ENCODE measurements around the gene CH25H. TPM values are rescaled to one million over a fixed set of nuclear protein-coding genes. Genes with fewer than 3 reads are reported as not detected.

CH25H gene
- total and polyA plus RNA-seq, 7 experiments from 2014 or later = 0.11 to 0.34 TPM; not detected in 5

GRCh38 chr10:89165923-89166322 is 41.2 kb downstream of the CH25H start:
- DNase-seq (no peak), ATAC-seq (no peak)
- Histone ChIP-seq H3K4me1 (ENCODE audit: control insufficient read depth in 2 of 2, insufficient read depth in 2 of 2, low read length in 2 of 2) (peaks cover 5 to 8% of the 10 kb centered on the region in 2 donors), H3K9me3 (ENCODE audit: control insufficient read depth in 2 of 3, low read length in 3 of 3) (no peaks in the 10 kb centered on the region), H3K27ac (ENCODE audit: low read depth, low read length) (no peak overlapping the region), H3K27me3 (ENCODE audit: control insufficient read depth in 2 of 2, insufficient read depth in 2 of 2, low read length in 2 of 2) (no peaks in the 10 kb centered on the region), H3K4me3 (ENCODE audit: low read length) (no peak overlapping the region), H3K36me3 (ENCODE audit: control insufficient read depth in 2 of 3, insufficient read depth in 3 of 3, low read length in 3 of 3) (no peaks in the 10 kb centered on the region)
- POLR2A ChIA-PET = no interaction called here
- Mint-ChIP-seq H3K27ac (no peak overlapping the region), H3K36me3 (peaks cover 0 to 6% (median 0%) of the 10 kb centered on the region in 5 donors), H3K27me3 (peaks cover 3 to 58% (median 6%) of the 10 kb centered on the region in 5 donors), H3K9me3 (peaks cover 0 to under 1% (median 0%) of the 10 kb centered on the region in 11 donors), H3K4me3 (no peak overlapping the region), H3K4me1 (peaks cover 7 to 25% (median 18%) of the 10 kb centered on the region in 7 donors)
- intact Hi-C loops (cut with micrococcal nuclease) = loop anchor here in 1 of 2 donors (2.0 kb wide), 1 partner anchor 41 kb away; the partner anchor contains the start of gene CH25H
- CTCF ChIA-PET = no interaction called here

GRCh38 chr10:89164920-89165319 is 42.2 kb downstream of the CH25H start:
- no peaks in the 10 kb centered on the region for H3K27me3 ChIP-seq (ENCODE audit: control insufficient read depth in 2 of 2, insufficient read depth in 2 of 2, low read length in 2 of 2)
- ChIA-PET POLR2A (no interaction called here), CTCF (no interaction called here)
- H3K4me3 ChIP-seq (ENCODE audit: low read length) = no peak overlapping the region
- peaks cover 5 to 8% of the 10 kb centered on the region in 2 donors for H3K4me1 ChIP-seq (ENCODE audit: control insufficient read depth in 2 of 2, insufficient read depth in 2 of 2, low read length in 2 of 2)
- no peak overlapping the region for H3K27ac ChIP-seq (ENCODE audit: low read depth, low read length)
- no peaks in the 10 kb centered on the region for H3K9me3 ChIP-seq (ENCODE audit: control insufficient read depth in 2 of 3, low read length in 3 of 3)
- Mint-ChIP-seq H3K9me3 (no peaks in the 10 kb centered on the region), H3K27ac (peak overlapping the region in 3 of 9 donors; percentile 54 to 77 (median 65)), H3K4me1 (peaks cover 7 to 25% (median 18%) of the 10 kb centered on the region in 7 donors), H3K4me3 (peak overlapping the region in 1 of 10 donors; percentile 39), H3K36me3 (peaks cover 0 to 6% (median 0%) of the 10 kb centered on the region in 5 donors), H3K27me3 (peaks cover 3 to 57% (median 6%) of the 10 kb centered on the region in 5 donors)
- no peaks in the 10 kb centered on the region for H3K36me3 ChIP-seq (ENCODE audit: control insufficient read depth in 2 of 3, insufficient read depth in 3 of 3, low read length in 3 of 3)
- ATAC-seq (no peak), DNase-seq (no peak)
- intact Hi-C loops (cut with micrococcal nuclease) = loop anchor here in 1 of 2 donors (2.0 kb wide), 1 partner anchor 42 kb away; the partner anchor contains the start of gene CH25H

GRCh38 chr10:89164080-89164479 is 43.0 kb downstream of the CH25H start:
- Histone ChIP-seq H3K9me3 (ENCODE audit: control insufficient read depth in 2 of 3, low read length in 3 of 3) (no peaks in the 10 kb centered on the region), H3K4me3 (ENCODE audit: low read length) (peak overlapping the region; percentile 39), H3K27me3 (ENCODE audit: control insufficient read depth in 2 of 2, insufficient read depth in 2 of 2, low read length in 2 of 2) (no peaks in the 10 kb centered on the region), H3K4me1 (ENCODE audit: control insufficient read depth in 2 of 2, insufficient read depth in 2 of 2, low read length in 2 of 2) (peaks cover 5 to 8% of the 10 kb centered on the region in 2 donors), H3K36me3 (ENCODE audit: control insufficient read depth in 2 of 3, insufficient read depth in 3 of 3, low read length in 3 of 3) (no peaks in the 10 kb centered on the region), H3K27ac (ENCODE audit: low read depth, low read length) (no peak overlapping the region)
- peak; percentile 59 for ATAC-seq
- peak overlapping the region; percentile 40 to 86 (median 74) for H3K27ac Mint-ChIP-seq
- POLR2A ChIA-PET = no interaction called here
- H3K9me3 Mint-ChIP-seq = no peaks in the 10 kb centered on the region
- intact Hi-C loops (cut with micrococcal nuclease) = loop anchor here in 1 of 2 donors (2.0 kb wide), 1 partner anchor 43 kb away; the partner anchor contains the start of gene CH25H
- peak overlapping the region; percentile 26 to 83 (median 80) for H3K4me3 Mint-ChIP-seq
- CTCF ChIA-PET = no interaction called here
- H3K4me1 Mint-ChIP-seq = peaks cover 7 to 25% (median 18%) of the 10 kb centered on the region in 7 donors
- peaks cover 0 to 6% (median 0%) of the 10 kb centered on the region in 5 donors for H3K36me3 Mint-ChIP-seq
- H3K27me3 Mint-ChIP-seq = peaks cover 3 to 55% (median 6%) of the 10 kb centered on the region in 5 donors
- peak in 3 of 9 donors; percentile 4 to 22 (median 8) for DNase-seq

- Mint-ChIP-seq H3K4me3 (peak overlapping the region; percentile 26 to 83 (median 80)), H3K36me3 (peaks cover 0 to 4% (median 0%) of the 10 kb centered on the region in 5 donors), H3K9me3 (no peaks in the 10 kb centered on the region), H3K27me3 (peaks cover 4 to 56% (median 5%) of the 10 kb centered on the region in 5 donors), H3K4me1 (peaks cover 7 to 29% (median 18%) of the 10 kb centered on the region in 7 donors), H3K27ac (peak overlapping the region; percentile 40 to 86 (median 74))
- Histone ChIP-seq H3K36me3 (ENCODE audit: control insufficient read depth in 2 of 3, insufficient read depth in 3 of 3, low read length in 3 of 3) (no peaks in the 10 kb centered on the region), H3K4me3 (ENCODE audit: low read length) (peak overlapping the region; percentile 39), H3K4me1 (ENCODE audit: control insufficient read depth in 2 of 2, insufficient read depth in 2 of 2, low read length in 2 of 2) (peaks cover 5 to 8% of the 10 kb centered on the region in 2 donors), H3K9me3 (ENCODE audit: control insufficient read depth in 2 of 3, low read length in 3 of 3) (no peaks in the 10 kb centered on the region), H3K27me3 (ENCODE audit: control insufficient read depth in 2 of 2, insufficient read depth in 2 of 2, low read length in 2 of 2) (no peaks in the 10 kb centered on the region), H3K27ac (ENCODE audit: low read depth, low read length) (no peak overlapping the region)
- POLR2A ChIA-PET = no interaction called here
- intact Hi-C loops (cut with micrococcal nuclease) = loop anchor here (1.0 kb wide), 2 partner anchors 8 to 79 kb away; no protein-coding TSS in a partner anchor
- ATAC-seq (peak; percentile 88), DNase-seq (peak in 8 of 9 donors; percentile 10 to 57 (median 44))
- CTCF ChIA-PET = no interaction called here
Measured at GRCh38 chr10:89163265-89163995, 43.7 kb downstream of the CH25H start.

- Mint-ChIP-seq H3K9me3 (no peaks in the 10 kb centered on the region), H3K36me3 (peaks cover 0 to 4% (median 0%) of the 10 kb centered on the region in 5 donors), H3K27ac (no peak overlapping the region), H3K27me3 (peaks cover 4 to 52% (median 5%) of the 10 kb centered on the region in 5 donors), H3K4me3 (no peak overlapping the region), H3K4me1 (peaks cover 7 to 31% (median 18%) of the 10 kb centered on the region in 7 donors)
- H3K27ac ChIP-seq (ENCODE audit: low read depth, low read length) = no peak overlapping the region
- intact Hi-C loops (cut with micrococcal nuclease) = no loop called here
- DNase-seq (no peak), ATAC-seq (no peak)
- ChIA-PET CTCF (no interaction called here), POLR2A (no interaction called here)
- no peaks in the 10 kb centered on the region for H3K9me3 ChIP-seq (ENCODE audit: control insufficient read depth in 2 of 3, low read length in 3 of 3)
- H3K36me3 ChIP-seq (ENCODE audit: control insufficient read depth in 2 of 3, insufficient read depth in 3 of 3, low read length in 3 of 3) = no peaks in the 10 kb centered on the region
- H3K4me3 ChIP-seq (ENCODE audit: low read length) = no peak overlapping the region
- no peaks in the 10 kb centered on the region for H3K27me3 ChIP-seq (ENCODE audit: control insufficient read depth in 2 of 2, insufficient read depth in 2 of 2, low read length in 2 of 2)
- peaks cover 5 to 8% of the 10 kb centered on the region in 2 donors for H3K4me1 ChIP-seq (ENCODE audit: control insufficient read depth in 2 of 2, insufficient read depth in 2 of 2, low read length in 2 of 2)
Measured at GRCh38 chr10:89162596-89162995, 44.5 kb downstream of the CH25H start.

- no peak overlapping the region for H3K27ac ChIP-seq (ENCODE audit: low read depth, low read length)
- no peaks in the 10 kb centered on the region for H3K9me3 ChIP-seq (ENCODE audit: control insufficient read depth in 2 of 3, low read length in 3 of 3)
- peaks cover 5 to 8% of the 10 kb centered on the region in 2 donors for H3K4me1 ChIP-seq (ENCODE audit: control insufficient read depth in 2 of 2, insufficient read depth in 2 of 2, low read length in 2 of 2)
- H3K36me3 ChIP-seq (ENCODE audit: control insufficient read depth in 2 of 3, insufficient read depth in 3 of 3, low read length in 3 of 3) = no peaks in the 10 kb centered on the region
- H3K27me3 ChIP-seq (ENCODE audit: control insufficient read depth in 2 of 2, insufficient read depth in 2 of 2, low read length in 2 of 2) = no peaks in the 10 kb centered on the region
- no peak overlapping the region for H3K4me3 ChIP-seq (ENCODE audit: low read length)
- no peak for ATAC-seq
- CTCF ChIA-PET = no interaction called here
- H3K27me3 Mint-ChIP-seq = peaks cover 0 to 57% (median 14%) of the 10 kb centered on the region in 5 donors
- H3K4me3 Mint-ChIP-seq = no peak overlapping the region
- no peaks in the 10 kb centered on the region for H3K9me3 Mint-ChIP-seq
- intact Hi-C loops (cut with micrococcal nuclease) = no loop called here
- DNase-seq = no peak
- POLR2A ChIA-PET = no interaction called here
- peaks cover 7 to 26% (median 18%) of the 10 kb centered on the region in 7 donors for H3K4me1 Mint-ChIP-seq
- no peak overlapping the region for H3K27ac Mint-ChIP-seq
- H3K36me3 Mint-ChIP-seq = no peaks in the 10 kb centered on the region
Measured at GRCh38 chr10:89160339-89160738, 46.8 kb downstream of the CH25H start.
